ENCODE measurements around the gene GATA6. TPM values are rescaled to one million over a fixed set of nuclear protein-coding genes. Genes with fewer than 3 reads are reported as not detected.

The GATA6 gene
- total and polyA plus RNA-seq, 10 of the 15 experiments (the other 5 are each of a cell fraction or from before 2014, with no cell fraction given) = 0.04 to 0.05 TPM; not detected in 8

GRCh38 chr18:22241921-22242361, 72.6 kb downstream of the GATA6 start:
- DNase-seq (ENCODE audit: low read depth, low spot score) (no peak), FAIRE-seq (no peak), ATAC-seq (no peak)
- ChIA-PET SMC1A (ENCODE audit: uncharacterized antibody, unreplicated experiment) (no interaction called here), POLR2A (no interaction called here), RAD21 (ENCODE audit: unreplicated experiment) (no interaction called here), CTCF (no interaction called here)
- Histone ChIP-seq H3K27me3 (replicated peaks in 1 of 2; ENCODE audit: control insufficient read depth in 2 of 2, insufficient read depth in 2 of 2, low read length in 1 of 2) (no peaks in the 10 kb centered on the region), H3K4me3 (no peak overlapping the region), H3K27ac (ENCODE audit: control insufficient read depth, insufficient read depth) (no peak overlapping the region), H3K4me1 (ENCODE audit: control insufficient read depth, insufficient read depth, low read length) (no peaks in the 10 kb centered on the region), H3K9ac (ENCODE audit: control insufficient read depth, insufficient read depth, low read length) (no peak overlapping the region), H3K9me3 (replicated peaks; ENCODE audit: control insufficient read depth, insufficient read depth, low read length) (no peaks in the 10 kb centered on the region), H3K4me2 (ENCODE audit: control insufficient read depth, insufficient read depth) (no peak overlapping the region), H3K79me2 (ENCODE audit: control insufficient read depth, insufficient read depth, low read length) (no peaks in the 10 kb centered on the region), H2AFZ (ENCODE audit: control insufficient read depth, low read depth, low read length) (no peak overlapping the region), H3K36me3 (ENCODE audit: control insufficient read depth in 2 of 2, insufficient read depth in 2 of 2, low read length in 1 of 2) (no peaks in the 10 kb centered on the region), H4K20me1 (ENCODE audit: control insufficient read depth, insufficient read depth) (no peaks in the 10 kb centered on the region)
- intact Hi-C loops (cut with micrococcal nuclease; ENCODE audit: unreplicated experiment) (no loop called here), in situ Hi-C loops (cut with MboI) (no loop called here)
- BruUV-seq (replicated peaks) = no TSS peak
- WGBS (ENCODE audit: insufficient coverage, insufficient replicate concordance, low lambda C conversion rate, missing lambda C conversion rate) = 18% methylated on average over 6 of the region's 6 CpGs
- TF ChIP-seq USF2 (IDR thresholded peaks at IDR 0.05; ENCODE audit: borderline replicate concordance, low read depth, low read length) = no peak
- no peak for TF ChIP-seq BCL11A (IDR thresholded peaks at IDR 0.05; ENCODE audit: low read depth, low read length)
- TF ChIP-seq HCFC1 (IDR thresholded peaks at IDR 0.05; ENCODE audit: low read length) = no peak
- TF ChIP-seq RAD51 (IDR thresholded peaks at IDR 0.05) = no peak
- no peak for TF ChIP-seq MEF2A (IDR thresholded peaks at IDR 0.05; ENCODE audit: insufficient read depth, low read depth, low read length)
- TF ChIP-seq ASH2L (IDR thresholded peaks at IDR 0.05; ENCODE audit: borderline replicate concordance, low read depth) = no peak
- TF ChIP-seq BACH1 (IDR thresholded peaks at IDR 0.05; ENCODE audit: borderline replicate concordance) = no peak
- TF ChIP-seq POU2F2 (IDR thresholded peaks at IDR 0.05; ENCODE audit: borderline replicate concordance, low read depth, low read length) = no peak
- no peak for TF ChIP-seq IKZF2 (IDR thresholded peaks at IDR 0.05)

GRCh38 chr18:22243513-22243912, 74.1 kb downstream of the GATA6 start:
- ChIA-PET RAD21 (ENCODE audit: unreplicated experiment) (no interaction called here), POLR2A (no interaction called here), CTCF (no interaction called here), SMC1A (ENCODE audit: uncharacterized antibody, unreplicated experiment) (no interaction called here)
- Histone ChIP-seq H3K4me2 (ENCODE audit: control insufficient read depth, insufficient read depth) (no peak overlapping the region), H3K27ac (ENCODE audit: control insufficient read depth, insufficient read depth) (no peak overlapping the region), H4K20me1 (ENCODE audit: control insufficient read depth, insufficient read depth) (no peaks in the 10 kb centered on the region), H3K9me3 (replicated peaks; ENCODE audit: control insufficient read depth, insufficient read depth, low read length) (no peaks in the 10 kb centered on the region), H3K4me1 (ENCODE audit: control insufficient read depth, insufficient read depth, low read length) (no peaks in the 10 kb centered on the region), H3K79me2 (ENCODE audit: control insufficient read depth, insufficient read depth, low read length) (no peaks in the 10 kb centered on the region), H3K27me3 (replicated peaks in 1 of 2; ENCODE audit: control insufficient read depth in 2 of 2, insufficient read depth in 2 of 2, low read length in 1 of 2) (no peaks in the 10 kb centered on the region), H3K4me3 (no peak overlapping the region), H2AFZ (ENCODE audit: control insufficient read depth, low read depth, low read length) (no peak overlapping the region), H3K36me3 (ENCODE audit: control insufficient read depth in 2 of 2, insufficient read depth in 2 of 2, low read length in 1 of 2) (no peaks in the 10 kb centered on the region), H3K9ac (ENCODE audit: control insufficient read depth, insufficient read depth, low read length) (no peak overlapping the region)
- WGBS (ENCODE audit: insufficient coverage, insufficient replicate concordance, low lambda C conversion rate, missing lambda C conversion rate) = 18% methylated on average over 3 of the region's 3 CpGs
- no peak for ATAC-seq
- no peak for FAIRE-seq
- no peak for DNase-seq (ENCODE audit: low read depth, low spot score)
- intact Hi-C loops (cut with micrococcal nuclease; ENCODE audit: unreplicated experiment) = no loop called here
- in situ Hi-C loops (cut with MboI) = no loop called here
- BruUV-seq (replicated peaks) = no TSS peak
- TF ChIP-seq CBFB (IDR thresholded peaks at IDR 0.05; ENCODE audit: low read depth) (no peak), E2F8 (IDR thresholded peaks at IDR 0.05; ENCODE audit: low read depth, partially characterized antibody) (no peak), NR2F1 (conservative IDR thresholded peaks at IDR 0.05) (no peak), CEBPB (IDR thresholded peaks at IDR 0.05; ENCODE audit: borderline replicate concordance in 1 of 2, low read depth in 2 of 2, low read length in 2 of 2) (no peak), USF2 (IDR thresholded peaks at IDR 0.05; ENCODE audit: borderline replicate concordance, low read depth, low read length) (no peak)

All from GM12878 (cell line).